AG04449 (cell line): ENCODE measurements around the gene TOM1.

ENCODE experiments used
- CTCF ChIA-PET: fragments of 350-600 bp; formaldehyde crosslinking; extraction: SDS; loops from one replicate; lab custom pipeline; 2021; ENCODE audit warnings: antibody characterized with exemption; lab: Yijun Ruan, JAX
- POLR2A ChIA-PET: fragments of 400-600, 350-600 bp; formaldehyde crosslinking; extraction: SDS; loops from one replicate; lab custom pipeline; 2020; ENCODE audit warnings: antibody characterized with exemption, inconsistent platforms; lab: Yijun Ruan, JAX
- DNase-seq: peaks from one replicate; pipeline ENCODE4 v3.0.0-alpha.2; 2010; ENCODE audit warnings: low read depth, low spot score
- H3K4me3 ChIP-seq: 2 replicates; pipeline ENCODE4 v1.5.1; 2011; ENCODE audit warnings: low read depth, mild to moderate bottlenecking, control low read depth, low read length
- CTCF ChIP-seq: IDR thresholded peaks from one replicate; pipeline ENCODE4 v1.5.1; 2011; ENCODE audit warnings: mild to moderate bottlenecking, moderate library complexity, low read length, control low read depth, inconsistent platforms; ENCODE audit not compliant: insufficient read depth; ENCODE audit errors: missing control alignments

The TOM1 gene

DNA sequence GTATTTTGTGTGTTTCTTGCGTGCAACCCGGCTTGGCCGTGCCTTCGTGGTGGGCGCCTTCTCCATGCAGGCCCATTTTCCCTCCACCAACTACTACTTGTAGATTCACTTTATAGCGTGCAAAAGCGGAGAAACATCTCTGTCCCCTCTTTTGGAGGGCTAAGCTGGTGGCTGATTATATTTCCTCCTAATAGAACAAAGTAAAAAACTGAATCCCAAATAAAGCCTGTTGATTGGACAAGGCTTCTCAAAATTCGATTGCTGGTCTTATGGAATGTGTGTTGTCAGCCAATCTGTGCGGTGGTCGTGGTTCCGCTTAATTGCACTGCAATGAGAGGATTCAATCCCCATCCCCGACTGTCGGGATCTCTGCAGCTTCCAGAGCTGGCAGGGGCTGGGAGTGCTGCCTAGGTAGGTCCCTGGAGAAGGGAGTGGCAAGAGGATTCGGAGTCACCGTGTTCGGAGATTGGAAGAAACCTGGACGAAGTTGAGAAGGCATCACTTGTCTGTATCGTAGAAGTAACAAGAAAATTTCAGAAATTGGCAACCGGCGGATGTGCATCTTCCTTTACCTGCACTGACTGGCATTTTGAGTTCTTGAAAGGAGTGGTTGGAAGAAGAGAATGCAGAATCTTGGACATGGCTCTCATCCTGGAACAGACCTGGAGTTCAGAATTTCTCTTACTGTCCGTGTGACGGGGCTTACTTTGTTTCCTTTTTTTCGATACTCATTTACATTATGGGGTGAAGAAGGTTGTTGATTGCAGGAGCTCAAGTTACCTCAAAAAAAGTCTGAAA, 41.3 kb upstream of the TOM1 start:
- ChIA-PET CTCF (interaction anchor here (1.5 to 3.8 kb wide), 3 partner anchors 11 to 28 kb away, joined by 4 to 16 read pairs (median 10); no protein-coding TSS in a partner anchor), POLR2A (no interaction called here)
- peak overlapping the region; percentile 72 for H3K4me3 ChIP-seq
- DNase-seq: no peak
- TF ChIP-seq CTCF: no peak

GRCh38 chr22:35264986-35265385, 34.7 kb upstream of the TOM1 start:
- CTCF ChIA-PET: no interaction called here
- POLR2A ChIA-PET: no interaction called here
- DNase-seq: no peak
- H3K4me3 ChIP-seq: no peak overlapping the region
- no peak for TF ChIP-seq CTCF

GRCh38 chr22:35266277-35266676, 33.4 kb upstream of the TOM1 start:
- TF ChIP-seq CTCF: no peak
- H3K4me3 ChIP-seq: no peak overlapping the region
- POLR2A ChIA-PET: no interaction called here
- CTCF ChIA-PET: no interaction called here
- DNase-seq: no peak

GRCh38 chr22:35269630-35270029, 30.1 kb upstream of the TOM1 start:
- CTCF ChIA-PET: interaction anchor here (2.9 kb wide), 1 partner anchor 12 kb away, joined by 10 read pairs; the partner anchor contains the start of gene HMGXB4

DNA sequence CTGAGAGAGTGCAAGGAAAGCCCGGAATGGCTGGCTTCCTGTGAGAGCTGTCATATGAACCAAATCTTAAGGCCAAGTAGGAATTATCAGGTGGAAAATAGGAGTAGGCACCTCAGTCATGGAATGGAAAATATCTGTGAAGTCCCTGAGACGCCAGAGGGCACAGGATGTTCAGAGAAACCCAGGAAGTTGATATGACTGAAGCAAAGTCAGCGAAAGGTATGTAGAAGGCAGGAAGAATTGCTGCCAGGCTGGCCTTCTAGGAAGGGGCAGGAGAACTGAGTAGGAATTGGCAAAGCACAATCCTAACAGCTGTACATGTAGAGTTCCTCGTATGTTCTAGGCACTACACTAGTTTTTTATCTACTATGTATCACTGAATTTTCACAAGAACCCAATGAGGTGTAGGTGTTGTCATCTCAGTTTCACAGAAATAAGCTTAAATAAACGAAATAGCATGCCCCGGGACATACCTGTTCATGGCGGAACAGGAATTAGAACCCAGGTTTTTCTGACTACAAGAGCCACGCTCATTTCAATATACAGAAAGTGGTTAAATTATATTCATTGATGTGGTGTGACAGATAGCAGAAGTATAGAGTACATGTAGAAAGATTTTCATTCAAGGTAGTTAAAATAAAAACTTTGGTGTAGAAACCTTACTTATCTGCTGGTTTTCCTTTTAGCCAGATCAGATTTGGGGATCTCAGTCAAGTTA, 25.4 kb upstream of the TOM1 start:
- DNase-seq: no peak

More at GRCh38 chr22:35269630-35270029, 30.1 kb upstream of the TOM1 start:
- POLR2A ChIA-PET: no interaction called here
- no peak for TF ChIP-seq CTCF
- no peak for DNase-seq
- H3K4me3 ChIP-seq: no peak overlapping the region

More for the DNA sequence above, 25.4 kb upstream of the TOM1 start:
- CTCF ChIA-PET: interaction anchor here (1.0 kb wide), 1 partner anchor 11 kb away, joined by 3 read pairs; no protein-coding TSS in a partner anchor
- POLR2A ChIA-PET: no interaction called here
- H3K4me3 ChIP-seq: no peak overlapping the region
- TF ChIP-seq CTCF: no peak
